Keratinocyte (primary cell): ENCODE measurements around the gene ZNF44. TPM values are rescaled to one million over a fixed set of nuclear protein-coding genes. Genes with fewer than 3 reads are reported as not detected.

Source experiments
- DNase-seq: peaks from one replicate; pipeline ENCODE4 v3.0.0-alpha.2; 2011; ENCODE audit warnings: low read depth, missing footprints, low spot score
- FAIRE-seq: peaks from 2 replicates; lab custom pipeline; 2011; peaks lifted over from hg19 to GRCh38; lab: Jason Lieb, UNC
- H2AFZ ChIP-seq: 2 replicates; pipeline ENCODE4 v1.6.0; 2012; ENCODE audit warnings: low read length, control low read depth, inconsistent platforms; ENCODE audit not compliant: control insufficient read depth
- H3K27ac ChIP-seq: 2 replicates; pipeline ENCODE4 v1.5.1; 2011; ENCODE audit warnings: low read length; ENCODE audit not compliant: control insufficient read depth, insufficient read depth
- H3K27me3 ChIP-seq: 3 replicates; pipeline ENCODE4 v1.6.0; 2011; ENCODE audit warnings: low read length; ENCODE audit not compliant: control insufficient read depth, insufficient read depth; ENCODE audit errors: extremely low read depth
- H3K36me3 ChIP-seq, 2 experiments: 2 replicates in 1 of 2; 3 replicates in 1 of 2; pipeline ENCODE4 v1.5.1; 2011; ENCODE audit warnings: low read length in 2 of 2, mild to moderate bottlenecking in 1 of 2; ENCODE audit not compliant: control insufficient read depth in 2 of 2, insufficient read depth in 2 of 2; ENCODE audit errors: extremely low read depth in 1 of 2
- H3K4me1 ChIP-seq: 3 replicates; pipeline ENCODE4 v1.5.1; 2011; ENCODE audit warnings: low read length; ENCODE audit not compliant: control insufficient read depth, insufficient read depth; ENCODE audit errors: extremely low read depth
- H3K4me2 ChIP-seq: 3 replicates; pipeline ENCODE4 v1.6.0; 2011; ENCODE audit warnings: low read depth, low read length; ENCODE audit not compliant: control insufficient read depth, insufficient read depth; ENCODE audit errors: extremely low read depth
- H3K4me3 ChIP-seq, 3 experiments: fragments of 200-600 bp in 1 of 3; sonication (generic) in 1 of 3; 2 replicates in 2 of 3; 3 replicates in 1 of 3; pipeline ENCODE4 v1.5.1; 2011 to 2016; ENCODE audit warnings: low read length in 3 of 3, mild to moderate bottlenecking in 3 of 3, control low read depth in 2 of 3, inconsistent platforms in 1 of 3, low read depth in 1 of 3, mixed read lengths in 1 of 3, mixed run types in 1 of 3, moderate library complexity in 1 of 3; ENCODE audit not compliant: control insufficient read depth in 2 of 3, insufficient read depth in 2 of 3; ENCODE audit errors: extremely low read depth in 1 of 3
- H3K79me2 ChIP-seq: 2 replicates; pipeline ENCODE4 v1.6.0; 2012; ENCODE audit warnings: low read length; ENCODE audit not compliant: control insufficient read depth, insufficient read depth
- H3K9ac ChIP-seq: 3 replicates; pipeline ENCODE4 v1.6.0; 2011; ENCODE audit warnings: low read length; ENCODE audit not compliant: control insufficient read depth, insufficient read depth; ENCODE audit errors: extremely low read depth
- H3K9me1 ChIP-seq: 3 replicates; pipeline ENCODE4 v1.6.0; 2011; ENCODE audit warnings: low read length; ENCODE audit not compliant: control insufficient read depth, insufficient read depth; ENCODE audit errors: extremely low read depth
- H3K9me3 ChIP-seq: 2 replicates; pipeline ENCODE4 v1.5.1; 2012; ENCODE audit warnings: low read depth, low read length; ENCODE audit not compliant: control insufficient read depth
- H4K20me1 ChIP-seq: 3 replicates; pipeline ENCODE4 v1.6.0; 2011; ENCODE audit warnings: low read length; ENCODE audit not compliant: control insufficient read depth, insufficient read depth; ENCODE audit errors: extremely low read depth
- CTCF ChIP-seq, 3 experiments: IDR thresholded peaks in 1 of 3; conservative IDR thresholded peaks in 1 of 3; optimal IDR thresholded peaks in 1 of 3; 2 replicates in 2 of 3; 3 replicates in 1 of 3; pipeline versions ENCODE3 to v1.5.1; 2011; ENCODE audit warnings: low read length in 3 of 3, mild to moderate bottlenecking in 3 of 3, moderate library complexity in 2 of 3, control low read depth in 1 of 3, inconsistent platforms in 1 of 3; ENCODE audit not compliant: insufficient read depth in 2 of 3; ENCODE audit errors: extremely low read depth in 1 of 3
- EZH2 ChIP-seq: IDR thresholded peaks from one replicate; pipeline ENCODE4 v1.6.1; 2012; ENCODE audit warnings: inconsistent platforms, mild to moderate bottlenecking, low read length, moderate library complexity
- dilution Hi-C: fragments of 300-500 bp; cut with MboI; formaldehyde crosslinking; loops from one replicate; pipeline ENCODE4 v1.7.0; 2020; ENCODE audit warnings: low sequenced_read_pairs; ENCODE audit not compliant: extremely low pct_ligation_motif_present
- polyA plus RNA-seq, 5 experiments: library from polyadenylated mRNA; depleted of rRNA in 3 of 5; stranded (reverse) in 3 of 5; stranded (forward) in 1 of 5; unstranded in 1 of 5; fragments of >200 nt; gene quantifications; 1 replicate in 1 of 5; 2 replicates in 3 of 5; 3 replicates in 1 of 5; pipeline versions ENCODE4 v1.2.1 to v1.2.3, GENCODE V29; 2011 to 2012; ENCODE audit warnings: missing spikeins in 2 of 5, low read depth in 1 of 5, low replicate concordance in 1 of 5

Gene ZNF44
- polyA plus RNA-seq, 1 donor (not counting 4 experiments of a cell fraction or from before 2014, with no cell fraction given): 5.2 TPM

- Histone ChIP-seq H3K4me1 (peaks cover 6% of the 10 kb centered on the region), H2AFZ (no peak overlapping the region), H3K4me2 (no peak overlapping the region), H3K9ac (no peak overlapping the region), H3K4me3 (no peak overlapping the region), H3K9me3 (peaks cover 7% of the 10 kb centered on the region), H3K27ac (no peak overlapping the region), H4K20me1 (no peaks in the 10 kb centered on the region), H3K27me3 (no peaks in the 10 kb centered on the region), H3K9me1 (no peaks in the 10 kb centered on the region), H3K36me3 (peaks cover 0 to 4% of the 10 kb centered on the region in 2 experiments), H3K79me2 (peaks cover 43% of the 10 kb centered on the region)
- no peak for FAIRE-seq
- no peak for DNase-seq
- TF ChIP-seq CTCF (optimal IDR thresholded peaks at IDR 0.05 in 1 of 3, IDR thresholded peaks at IDR 0.05 in 1 of 3, conservative IDR thresholded peaks at IDR 0.05 in 1 of 3; ENCODE audit: extremely low read depth in 1 of 3, insufficient read depth in 2 of 3, low read length in 3 of 3) (no peak), EZH2 (no peak)
- dilution Hi-C loops: no loop called here
These were observed 10.5 kb downstream of the ZNF44 start for GRCh38 chr19:12284226-12284625.

- H3K9me3 ChIP-seq: peaks cover 17% of the 10 kb centered on the region
- dilution Hi-C loops: no loop called here
- FAIRE-seq: no peak
These were observed 16.0 kb downstream of the ZNF44 start for GRCh38 chr19:12278713-12279112.

More at GRCh38 chr19:12278713-12279112, 16.0 kb downstream of the ZNF44 start:
- Histone ChIP-seq H4K20me1 (no peaks in the 10 kb centered on the region), H3K27me3 (no peaks in the 10 kb centered on the region), H3K4me3 (no peak overlapping the region), H3K27ac (no peak overlapping the region), H3K9ac (no peak overlapping the region), H3K79me2 (peaks cover 21% of the 10 kb centered on the region), H3K9me1 (no peaks in the 10 kb centered on the region), H3K36me3 (peaks cover 2 to 4% of the 10 kb centered on the region in 2 experiments), H2AFZ (no peak overlapping the region), H3K4me2 (no peak overlapping the region), H3K4me1 (no peaks in the 10 kb centered on the region)
- TF ChIP-seq CTCF (optimal IDR thresholded peaks at IDR 0.05 in 1 of 3, IDR thresholded peaks at IDR 0.05 in 1 of 3, conservative IDR thresholded peaks at IDR 0.05 in 1 of 3; ENCODE audit: extremely low read depth in 1 of 3, insufficient read depth in 2 of 3, low read length in 3 of 3) (no peak), EZH2 (no peak)
- no peak for DNase-seq
